ENCODE results near the gene CACNA1G.

The CACNA1G gene

DNA sequence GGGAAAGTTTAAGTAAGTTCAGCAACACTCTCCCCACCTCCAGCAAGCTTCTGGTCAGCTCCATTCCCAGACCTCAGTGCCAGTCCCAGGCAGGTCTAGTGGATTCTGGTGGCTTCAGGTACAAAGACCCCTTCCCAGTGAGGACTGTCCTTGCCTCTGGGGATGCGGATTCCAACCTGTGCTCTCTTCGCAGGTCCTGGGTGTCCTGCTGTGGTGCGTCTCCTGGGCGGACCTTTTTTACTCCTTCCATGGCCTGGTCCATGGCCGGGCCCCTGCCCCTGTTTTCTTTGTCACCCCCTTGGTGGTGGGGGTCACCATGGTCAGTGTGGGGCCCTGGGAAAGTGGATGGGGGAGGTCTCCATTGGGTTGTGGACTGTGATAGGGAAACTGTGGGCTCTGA lies 96.0 kb downstream of the CACNA1G start:
- no peak for DNase-seq (ENCODE audit: low read depth)

DNA sequence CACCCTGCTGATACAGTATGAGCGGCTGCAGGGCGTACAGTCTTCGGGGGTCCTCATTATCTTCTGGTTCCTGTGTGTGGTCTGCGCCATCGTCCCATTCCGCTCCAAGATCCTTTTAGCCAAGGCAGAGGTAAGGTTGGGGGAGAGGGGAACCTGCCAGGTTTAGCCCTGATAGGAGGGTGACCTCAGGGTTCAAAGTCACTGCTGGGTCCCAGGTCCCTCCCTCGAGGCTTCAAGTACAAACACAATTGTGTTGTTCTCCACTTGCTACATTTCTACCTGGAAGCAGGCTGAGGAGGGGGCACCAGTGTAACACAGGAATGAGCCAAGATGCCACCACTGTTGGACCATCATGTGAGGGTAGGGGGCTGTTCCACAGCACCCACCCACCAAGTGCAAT lies 96.5 kb downstream of the CACNA1G start:
- DNase-seq (ENCODE audit: low read depth), result no peak

DNA sequence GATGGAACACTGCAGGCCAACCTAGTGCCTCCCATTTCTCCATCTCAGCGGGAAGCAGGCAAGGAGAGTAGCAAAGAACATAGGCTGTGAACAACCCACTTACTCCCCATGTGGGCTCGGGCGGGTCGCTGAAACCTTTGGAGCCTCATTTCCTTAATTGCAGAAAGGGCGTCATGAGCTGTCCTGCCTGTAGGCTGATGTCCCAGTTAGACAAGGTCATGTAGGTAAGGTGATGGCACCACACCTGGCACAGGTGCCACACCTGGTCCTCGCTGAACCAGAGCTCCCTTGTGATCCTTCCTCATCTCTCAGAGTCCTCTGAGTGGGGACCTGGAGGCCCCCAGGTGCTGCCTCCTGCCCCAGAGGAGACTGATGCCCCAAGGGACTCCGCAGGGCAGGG lies 97.1 kb downstream of the CACNA1G start:
- DNase-seq (ENCODE audit: low read depth), result no peak

DNA sequence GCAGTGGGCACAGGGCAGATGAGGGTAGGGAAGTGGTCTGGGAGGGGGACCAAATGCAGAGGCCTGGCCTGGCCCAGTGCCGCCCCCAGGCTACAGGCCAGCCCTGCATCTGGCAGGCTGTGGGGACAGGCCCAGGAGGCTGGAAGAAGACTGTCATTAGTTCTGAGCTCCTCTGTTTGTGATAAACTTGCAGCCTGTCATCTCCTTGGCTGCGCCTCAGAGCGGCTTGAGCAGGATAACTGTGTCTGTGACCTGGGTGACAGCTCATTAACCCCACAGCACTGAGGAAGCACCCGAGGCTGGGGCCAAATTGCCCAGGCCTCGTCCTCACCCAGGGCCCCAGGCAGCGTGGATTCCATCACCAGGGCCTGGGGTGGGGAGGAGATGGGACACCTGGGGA lies 98.1 kb downstream of the CACNA1G start:
- no peak for DNase-seq (ENCODE audit: low read depth)

DNA sequence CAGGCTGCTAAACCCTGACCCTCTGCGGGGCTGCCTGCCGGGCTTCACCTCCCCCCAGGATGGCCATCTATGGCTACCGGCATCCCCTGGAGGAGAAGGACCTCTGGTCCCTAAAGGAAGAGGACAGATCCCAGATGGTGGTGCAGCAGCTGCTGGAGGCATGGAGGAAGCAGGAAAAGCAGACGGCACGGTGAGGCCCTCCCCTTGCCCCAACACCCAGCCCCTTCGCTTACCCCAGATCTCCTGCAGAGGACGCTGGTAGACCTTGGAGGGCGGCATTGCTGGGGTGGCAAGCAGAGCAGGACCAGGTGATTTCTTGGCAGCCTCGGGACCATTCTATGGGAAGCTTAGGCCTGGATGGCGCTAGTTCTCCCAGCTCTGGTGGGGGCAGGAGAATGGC lies 98.7 kb downstream of the CACNA1G start:
- DNase-seq (ENCODE audit: low read depth), result no peak

DNA sequence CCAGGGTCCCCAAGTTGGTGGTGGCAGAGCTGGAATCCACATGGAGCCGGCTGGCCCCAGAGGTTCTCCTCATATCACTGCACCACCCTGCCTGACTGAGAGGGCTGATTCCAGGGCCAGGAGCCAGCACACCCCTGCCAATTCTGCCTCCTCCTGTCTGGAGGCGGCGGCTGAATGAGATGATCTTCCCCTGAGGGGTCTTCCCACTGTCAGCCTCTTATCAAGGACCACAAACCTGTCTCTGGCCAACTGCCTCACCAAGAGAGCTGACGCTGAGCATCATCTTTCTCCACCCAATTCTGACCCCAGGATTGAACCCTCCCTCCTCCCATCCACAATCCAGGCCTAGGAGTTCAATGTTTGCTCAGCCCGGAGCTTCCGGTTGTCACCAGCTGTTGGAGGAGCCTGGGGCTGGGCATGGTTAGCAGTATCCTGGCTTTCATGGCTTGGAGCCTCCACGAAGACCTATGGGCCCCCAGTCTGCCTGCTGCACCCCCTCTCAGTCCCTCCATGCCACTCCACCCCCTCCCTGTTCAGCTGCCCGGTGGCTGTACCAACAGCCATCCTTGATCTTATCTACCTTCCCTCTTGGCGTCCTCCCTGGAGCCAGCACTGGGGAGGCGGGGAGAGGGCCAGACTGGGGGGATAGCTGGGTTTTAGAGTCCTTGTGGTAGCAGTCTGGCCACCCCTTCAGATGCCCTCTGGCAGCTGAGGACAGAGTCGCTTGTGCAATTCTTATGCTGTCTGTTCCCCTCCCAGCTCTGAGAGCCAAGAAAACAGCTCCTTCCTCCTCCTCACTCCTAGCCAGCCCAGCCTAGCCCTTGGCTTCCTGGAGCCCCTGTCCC lies 99.7 kb downstream of the CACNA1G start:
- no peak for DNase-seq (ENCODE audit: low read depth)

DNA sequence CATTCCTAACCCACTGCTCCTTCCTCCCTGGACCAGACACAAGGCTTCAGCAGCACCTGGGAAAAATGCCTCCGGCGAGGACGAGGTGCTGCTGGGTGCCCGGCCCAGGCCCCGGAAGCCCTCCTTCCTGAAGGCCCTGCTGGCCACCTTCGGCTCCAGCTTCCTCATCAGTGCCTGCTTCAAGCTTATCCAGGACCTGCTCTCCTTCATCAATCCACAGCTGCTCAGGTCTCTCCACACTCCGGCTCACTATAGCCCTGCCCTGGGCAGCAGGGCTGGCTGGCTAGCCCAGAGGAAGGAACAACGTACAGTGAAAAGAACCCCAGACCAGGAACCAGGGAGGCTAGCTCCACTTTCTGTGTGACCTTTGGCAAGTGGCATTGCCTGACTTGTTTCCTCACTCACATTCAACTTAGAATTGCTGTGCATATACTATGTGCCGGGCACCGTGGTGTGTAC lies 100.4 kb downstream of the CACNA1G start:
- no peak for DNase-seq (ENCODE audit: low read depth)

DNA sequence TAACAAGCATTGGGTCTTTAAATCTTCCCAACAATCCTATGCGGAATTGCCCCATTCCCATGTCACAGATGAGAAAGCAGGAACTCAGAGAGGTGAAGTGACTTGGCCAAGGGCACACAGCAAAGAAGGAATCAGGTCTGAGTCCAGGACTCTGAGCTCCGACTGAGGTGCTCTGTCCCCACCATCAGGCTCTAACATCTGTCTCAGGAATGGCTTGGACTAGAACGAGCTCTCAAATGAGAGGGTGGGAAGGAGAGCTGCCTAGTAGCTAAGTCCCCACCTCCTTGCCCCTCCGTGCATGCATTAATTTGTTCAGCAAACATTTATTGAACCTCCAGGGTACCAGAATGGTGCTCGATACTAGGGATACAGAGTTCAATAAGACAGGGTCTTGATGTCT lies 100.8 kb downstream of the CACNA1G start:
- DNase-seq (ENCODE audit: low read depth), result no peak

DNA sequence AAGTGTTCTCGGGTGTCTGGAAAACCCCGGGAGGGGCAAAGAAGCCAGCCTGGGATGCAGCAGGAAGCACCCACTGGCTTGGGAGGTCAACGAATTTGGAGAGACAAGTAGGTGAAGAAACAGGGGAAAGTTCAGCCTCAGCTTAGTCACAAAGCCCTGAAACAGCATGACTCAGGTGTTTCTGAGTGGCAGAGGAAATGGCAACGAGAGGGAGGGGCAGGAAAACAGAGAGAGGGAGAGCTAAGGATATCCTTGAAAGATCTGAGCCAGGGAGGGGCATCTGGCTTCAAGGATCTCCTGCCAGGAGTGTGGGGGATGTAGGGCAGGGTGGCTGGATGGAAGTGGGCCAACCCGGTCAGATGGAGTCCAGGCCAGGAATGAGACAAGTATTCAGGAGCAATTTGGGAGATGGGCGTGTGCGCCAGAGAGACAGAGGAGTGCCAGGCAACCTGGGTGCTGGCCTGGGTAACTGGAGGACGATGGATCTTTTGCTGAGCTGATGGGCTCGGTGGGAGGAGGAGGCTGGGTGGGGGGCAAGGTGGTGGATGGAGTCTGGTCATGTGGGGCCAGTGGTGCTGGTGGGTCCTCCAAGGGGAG lies 101.4 kb downstream of the CACNA1G start:
- DNase-seq (ENCODE audit: low read depth), result no peak

DNA sequence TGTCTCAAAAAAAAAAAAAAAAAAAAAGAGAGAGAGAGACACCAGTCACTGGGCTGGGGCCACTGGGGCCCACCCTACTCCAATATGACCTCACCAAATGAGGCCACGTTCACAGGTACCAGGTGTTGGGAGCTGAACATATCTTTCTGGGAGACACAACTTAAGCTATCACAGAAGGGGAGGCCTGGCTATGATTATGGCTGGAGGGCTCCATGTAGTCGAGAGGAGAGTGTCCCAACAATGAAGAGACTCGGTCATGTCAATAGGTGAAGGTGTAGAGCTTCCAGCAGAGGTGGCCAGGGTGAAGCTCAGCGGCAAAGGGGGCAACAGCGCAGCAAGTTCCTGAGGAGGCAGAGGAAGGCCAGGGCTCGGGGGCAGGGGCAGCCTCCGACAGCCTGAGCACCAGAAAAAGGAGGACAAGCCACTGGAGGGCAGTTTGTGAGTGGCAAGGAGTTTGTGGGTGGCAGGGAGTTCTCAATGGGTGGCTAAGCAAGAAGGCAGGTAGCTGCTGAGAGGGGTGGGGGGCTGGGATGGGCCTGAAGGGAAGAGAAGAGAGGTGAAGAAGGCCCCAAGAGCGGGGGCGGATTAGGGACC lies 102.2 kb downstream of the CACNA1G start:
- DNase-seq (ENCODE audit: low read depth), result no peak

DNA sequence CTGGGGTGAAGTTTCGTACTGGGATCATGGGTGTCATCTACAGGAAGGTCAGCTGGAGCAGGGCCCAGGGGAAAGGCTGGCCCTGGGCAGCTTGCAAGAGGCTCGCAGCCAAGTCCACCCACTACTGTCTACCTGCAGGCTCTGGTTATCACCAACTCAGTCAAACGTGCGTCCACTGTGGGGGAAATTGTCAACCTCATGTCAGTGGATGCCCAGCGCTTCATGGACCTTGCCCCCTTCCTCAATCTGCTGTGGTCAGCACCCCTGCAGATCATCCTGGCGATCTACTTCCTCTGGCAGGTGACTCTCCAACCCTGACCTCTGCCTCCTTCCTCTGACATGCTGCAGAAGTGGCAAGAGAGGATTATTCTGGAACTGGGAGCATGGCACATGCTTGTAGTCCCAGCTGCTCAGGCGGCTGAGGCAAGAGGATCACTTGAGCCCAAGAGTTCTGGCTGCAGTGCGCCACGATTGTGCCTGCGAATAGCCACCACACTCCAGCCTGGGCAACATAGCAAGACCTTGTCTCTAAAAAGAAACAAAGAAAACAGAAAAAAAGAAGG lies 103.4 kb downstream of the CACNA1G start:
- no peak for DNase-seq (ENCODE audit: low read depth)

DNA sequence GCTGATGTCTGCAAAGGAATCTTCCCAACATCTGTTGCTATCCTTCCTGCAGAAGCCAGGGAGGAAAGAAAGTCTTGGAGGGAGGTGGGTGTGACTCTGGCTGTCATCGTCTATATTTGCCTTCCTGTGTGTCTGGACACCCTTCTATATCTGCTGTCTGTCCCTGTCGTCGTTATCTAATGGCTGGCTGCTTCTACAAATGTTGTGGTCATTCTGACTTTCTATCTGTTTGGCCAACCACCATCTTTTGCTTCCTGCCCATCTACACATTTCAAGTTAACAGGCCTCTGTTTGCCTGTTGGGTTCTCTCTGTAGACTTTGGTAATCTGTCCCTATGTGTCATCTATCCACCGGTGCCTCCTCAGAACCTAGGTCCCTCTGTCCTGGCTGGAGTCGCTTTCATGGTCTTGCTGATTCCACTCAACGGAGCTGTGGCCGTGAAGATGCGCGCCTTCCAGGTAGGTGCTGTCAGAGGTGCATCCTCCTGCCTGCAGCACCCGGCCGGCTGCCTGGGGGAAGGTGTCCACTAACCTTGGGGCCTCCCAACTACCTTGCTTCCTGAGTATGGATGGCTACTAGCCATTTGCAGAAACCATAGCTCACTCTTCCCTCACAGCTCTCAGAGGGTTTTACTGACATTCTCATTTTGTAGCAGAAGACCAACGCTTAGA lies 104.4 kb downstream of the CACNA1G start:
- DNase-seq (ENCODE audit: low read depth), result no peak

DNA sequence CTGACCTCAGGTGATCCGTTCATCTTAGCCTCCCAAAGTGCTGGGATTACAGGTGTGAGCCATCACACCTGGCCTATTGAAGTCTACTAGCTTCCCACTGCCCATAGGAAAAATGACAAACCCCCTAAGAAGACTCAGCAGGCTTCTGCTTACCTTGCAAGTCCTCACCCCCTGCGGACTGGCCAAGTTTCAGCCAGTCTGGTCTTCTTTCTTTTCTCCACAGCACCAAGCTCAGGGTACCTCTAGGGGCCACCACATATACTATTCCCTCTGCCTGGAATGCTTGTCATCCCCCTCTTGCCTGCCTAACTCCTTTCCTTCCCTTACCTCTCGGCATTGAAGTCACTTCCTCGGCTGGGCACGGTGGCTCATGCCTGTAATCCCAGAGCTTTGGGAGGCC lies 105.3 kb downstream of the CACNA1G start:
- no peak for DNase-seq (ENCODE audit: low read depth)

DNA sequence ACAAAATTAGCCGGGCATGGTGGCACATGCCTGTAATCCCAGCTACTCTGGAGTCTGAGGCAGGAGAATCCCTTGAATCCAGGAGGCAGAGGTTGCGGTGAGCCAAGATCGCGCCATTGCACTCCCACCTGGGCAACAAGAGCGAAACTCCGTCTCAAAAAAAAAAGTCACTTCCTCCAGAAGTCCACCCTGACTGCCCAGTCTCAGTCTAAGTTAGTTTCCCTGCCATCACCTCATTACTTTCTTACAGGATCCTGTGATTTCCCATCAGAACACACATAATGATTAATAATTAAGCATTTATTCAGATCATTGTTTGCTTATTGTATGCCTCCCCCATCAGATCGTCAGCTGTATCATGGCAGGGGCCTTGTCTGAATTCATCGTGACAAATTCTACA lies 105.8 kb downstream of the CACNA1G start:
- no peak for DNase-seq (ENCODE audit: low read depth)

DNA sequence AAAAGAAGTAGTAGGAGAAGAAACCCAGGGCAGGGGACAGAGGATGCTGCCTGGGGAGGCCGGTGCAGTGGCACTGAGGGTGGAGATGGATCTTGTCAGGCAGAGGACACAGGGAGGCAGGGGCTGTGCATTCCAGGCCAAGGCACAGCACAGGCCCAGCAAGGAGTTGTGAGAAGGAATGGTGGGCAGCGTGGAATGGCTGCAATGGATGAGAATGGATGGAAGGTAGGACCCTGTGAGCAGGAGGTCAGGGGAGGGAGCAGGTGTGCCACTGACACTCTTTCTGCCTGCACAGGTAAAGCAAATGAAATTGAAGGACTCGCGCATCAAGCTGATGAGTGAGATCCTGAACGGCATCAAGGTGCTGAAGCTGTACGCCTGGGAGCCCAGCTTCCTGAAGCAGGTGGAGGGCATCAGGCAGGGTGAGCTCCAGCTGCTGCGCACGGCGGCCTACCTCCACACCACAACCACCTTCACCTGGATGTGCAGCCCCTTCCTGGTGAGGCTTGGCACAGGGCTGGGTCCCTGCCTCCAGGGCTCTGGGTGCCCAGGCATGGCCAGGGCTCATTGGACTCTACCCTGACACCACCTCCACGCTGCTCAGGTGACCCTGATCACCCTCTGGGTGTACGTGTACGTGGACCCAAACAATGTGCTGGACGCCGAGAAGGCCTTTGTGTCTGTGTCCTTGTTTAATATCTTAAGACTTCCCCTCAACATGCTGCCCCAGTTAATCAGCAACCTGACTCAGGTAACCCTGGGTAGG lies 106.9 kb downstream of the CACNA1G start:
- no peak for DNase-seq (ENCODE audit: low read depth)

DNA sequence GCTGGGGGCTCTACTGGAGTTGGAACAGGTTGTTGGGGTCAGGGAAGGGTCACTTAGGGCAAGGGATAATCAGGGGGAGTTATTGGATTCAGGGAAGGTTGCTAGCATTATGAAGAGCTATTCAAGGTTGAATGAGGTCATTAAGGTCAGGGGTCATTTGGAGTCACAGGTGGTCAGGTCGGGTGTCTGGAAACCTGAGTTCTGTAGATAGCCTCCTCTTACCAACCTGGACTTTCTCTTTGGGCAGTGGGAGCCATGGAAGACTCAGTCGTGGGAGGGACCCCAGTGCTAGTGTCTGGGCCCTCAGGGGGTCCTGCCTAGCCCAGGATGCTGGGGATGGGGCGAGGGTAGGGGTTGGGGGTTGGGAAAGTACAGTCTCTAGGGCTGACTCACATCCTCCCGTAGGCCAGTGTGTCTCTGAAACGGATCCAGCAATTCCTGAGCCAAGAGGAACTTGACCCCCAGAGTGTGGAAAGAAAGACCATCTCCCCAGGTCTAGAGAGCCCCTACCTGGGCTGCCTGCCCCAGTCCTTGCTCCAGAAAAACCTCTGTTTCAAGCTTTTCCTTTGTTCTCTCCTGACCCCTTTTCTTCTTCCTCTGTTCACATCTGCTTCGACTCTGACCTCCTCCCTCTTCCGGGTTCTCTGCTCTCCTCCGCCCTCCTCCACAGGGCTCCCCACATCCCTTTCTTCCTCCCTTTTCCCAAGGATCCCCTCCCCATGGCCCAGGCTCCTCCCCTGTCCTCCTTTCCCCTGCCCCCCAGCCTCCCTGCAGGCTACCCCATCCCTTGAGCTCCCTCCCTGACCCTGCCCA lies 107.7 kb downstream of the CACNA1G start:
- no peak for DNase-seq (ENCODE audit: low read depth)

DNA sequence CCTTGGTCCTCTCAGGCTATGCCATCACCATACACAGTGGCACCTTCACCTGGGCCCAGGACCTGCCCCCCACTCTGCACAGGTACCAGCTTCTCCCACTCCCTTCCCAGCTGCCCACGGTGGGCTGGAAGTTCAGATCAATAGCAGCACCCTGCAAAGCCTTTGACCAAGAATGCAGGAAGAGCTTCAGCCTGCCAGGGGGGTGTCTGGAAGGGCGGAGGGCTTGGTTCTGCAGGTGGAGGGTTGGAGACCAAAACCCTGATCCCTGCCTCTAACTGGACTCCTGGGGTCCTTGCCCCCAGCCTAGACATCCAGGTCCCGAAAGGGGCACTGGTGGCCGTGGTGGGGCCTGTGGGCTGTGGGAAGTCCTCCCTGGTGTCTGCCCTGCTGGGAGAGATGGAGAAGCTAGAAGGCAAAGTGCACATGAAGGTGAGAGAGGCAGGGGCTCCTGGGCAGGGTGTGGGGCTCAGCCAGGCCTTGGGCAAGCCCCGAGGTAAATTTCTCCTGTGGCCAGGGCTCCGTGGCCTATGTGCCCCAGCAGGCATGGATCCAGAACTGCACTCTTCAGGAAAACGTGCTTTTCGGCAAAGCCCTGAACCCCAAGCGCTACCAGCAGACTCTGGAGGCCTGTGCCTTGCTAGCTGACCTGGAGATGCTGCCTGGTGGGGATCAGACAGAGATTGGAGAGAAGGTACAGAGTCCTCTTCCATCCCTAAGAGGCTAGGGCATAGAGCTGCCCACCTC lies 108.5 kb downstream of the CACNA1G start:
- DNase-seq (ENCODE audit: low read depth), result no peak

DNA sequence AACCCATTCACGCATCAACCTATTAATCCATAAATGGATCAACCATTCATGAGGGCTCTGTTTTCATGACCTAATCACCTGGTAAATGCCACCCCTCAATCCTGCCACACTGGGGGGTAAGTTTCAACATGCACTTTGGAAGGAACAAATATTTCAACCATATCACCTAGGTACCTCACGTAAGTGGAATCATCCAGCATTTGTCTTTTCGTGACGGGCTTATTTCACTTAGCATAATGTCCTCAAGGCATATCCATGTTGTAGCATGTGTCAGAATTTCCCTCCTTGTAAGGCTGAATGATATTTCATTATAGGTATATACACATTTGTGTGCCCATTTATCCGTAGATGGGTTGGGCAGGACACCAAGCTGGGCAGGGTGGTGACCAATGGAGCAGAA lies 111.6 kb downstream of the CACNA1G start:
- DNase-seq (ENCODE audit: low read depth), result no peak

DNA sequence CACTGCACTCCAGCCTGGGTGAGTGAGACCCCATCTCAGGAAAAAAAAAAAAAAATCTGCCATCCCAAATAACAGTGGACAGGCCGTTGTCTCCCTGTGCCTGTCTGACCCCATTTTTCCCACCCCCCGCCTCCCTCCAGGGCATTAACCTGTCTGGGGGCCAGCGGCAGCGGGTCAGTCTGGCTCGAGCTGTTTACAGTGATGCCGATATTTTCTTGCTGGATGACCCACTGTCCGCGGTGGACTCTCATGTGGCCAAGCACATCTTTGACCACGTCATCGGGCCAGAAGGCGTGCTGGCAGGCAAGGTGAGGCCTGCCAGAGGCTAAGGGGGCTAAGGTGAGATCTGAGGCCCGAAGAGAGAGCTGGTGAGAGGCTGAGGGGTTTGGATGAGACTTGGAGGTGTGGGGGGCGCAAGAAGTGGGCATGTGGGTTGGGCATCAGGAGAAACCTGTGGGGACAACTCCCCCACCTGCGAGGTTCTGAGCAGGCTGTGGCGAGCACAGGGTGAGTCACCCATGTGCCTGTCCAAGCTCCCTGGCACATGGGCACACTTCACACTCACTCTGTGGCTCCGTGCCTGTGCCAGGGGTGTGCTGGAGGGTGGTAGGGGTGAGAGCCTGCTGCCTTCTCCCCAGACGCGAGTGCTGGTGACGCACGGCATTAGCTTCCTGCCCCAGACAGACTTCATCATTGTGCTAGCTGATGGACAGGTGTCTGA lies 112.5 kb downstream of the CACNA1G start:
- DNase-seq (ENCODE audit: low read depth), result no peak

Data from CMK (cell line).